Activated naive CD8-positive, alpha-beta T cell treated with anti-CD3 and anti-CD28 coated beads, Interleukin-2, amount 10 ng/mL, durations not matched to agents 7 days and 5 days (primary cell): ENCODE measurements around the gene ARMH2. TPM values are rescaled to one million over a fixed set of nuclear protein-coding genes. Genes with fewer than 3 reads are reported as not detected.
"Not testable (repeated sequence)": the region's sequence is repeated elsewhere in the genome, so short reads cannot be mapped to it uniquely, and the experiment has no call there.

Experiments
- ATAC-seq: fragments of 150-1000 bp; cut with Tn5 transposase; one replicate; pipeline ENCODE4 v1.10.0; 2021; ENCODE audit warnings: low read depth, moderate library complexity
- POLR2A ChIA-PET: fragments of 350-600 bp; sonication (Branson Sonifier 250); formaldehyde crosslinking; loops from one replicate; lab custom pipeline; 2021; ENCODE audit warnings: antibody characterized with exemption; lab: Charles Lee
- DNase-seq: peaks from one replicate; pipeline ENCODE4 v3.0.0; 2021
- H3K27ac Mint-ChIP-seq: one replicate; pipeline ENCODE4 v1.8.0; 2022; ENCODE audit warnings: mild to moderate bottlenecking, mixed read lengths
- H3K27me3 Mint-ChIP-seq: one replicate; pipeline ENCODE4 v1.8.0; 2022; ENCODE audit warnings: mild to moderate bottlenecking, moderate library complexity, mixed read lengths
- H3K36me3 Mint-ChIP-seq: one replicate; pipeline ENCODE4 v1.8.0; 2021; ENCODE audit warnings: mild to moderate bottlenecking, mixed read lengths
- H3K4me1 Mint-ChIP-seq: one replicate; pipeline ENCODE4 v1.8.0; 2021; ENCODE audit warnings: mixed read lengths
- H3K4me3 Mint-ChIP-seq: one replicate; pipeline ENCODE4 v1.8.0; 2022; ENCODE audit warnings: mild to moderate bottlenecking, moderate library complexity, mixed read lengths
- H3K9me3 Mint-ChIP-seq: one replicate; pipeline ENCODE4 v1.8.0; 2021; ENCODE audit warnings: mixed read lengths
- total RNA-seq, 2 experiments: library from RNA; stranded (reverse); gene quantifications; one replicate each; pipeline ENCODE4 v1.2.3, GENCODE V29; 2021

Gene ARMH2
- total RNA-seq, 2 experiments from 2014 or later: 1.6 to 2.2 TPM

GRCh38 chr6:24752503-24752902 lies 46.2 kb downstream of the ARMH2 start:
- H3K4me1 Mint-ChIP-seq: no peaks in the 10 kb centered on the region
- ATAC-seq (no peak), DNase-seq (no peak)
- H3K27me3 Mint-ChIP-seq: peaks cover 12% of the 10 kb centered on the region
- POLR2A ChIA-PET: no interaction called here
- peaks cover 3% of the 10 kb centered on the region for H3K9me3 Mint-ChIP-seq
- no peak overlapping the region for H3K27ac Mint-ChIP-seq
- no peak overlapping the region for H3K4me3 Mint-ChIP-seq
- H3K36me3 Mint-ChIP-seq: no peaks in the 10 kb centered on the region

GRCh38 chr6:24750878-24751277 lies 47.8 kb downstream of the ARMH2 start:
- DNase-seq, H3K4me1 Mint-ChIP-seq, POLR2A ChIA-PET, ATAC-seq, H3K4me3 Mint-ChIP-seq, H3K9me3 Mint-ChIP-seq, H3K27ac Mint-ChIP-seq, H3K36me3 Mint-ChIP-seq: not testable (repeated sequence)
- peaks cover 12% of the 10 kb centered on the region for H3K27me3 Mint-ChIP-seq

- H3K27me3 Mint-ChIP-seq: peaks cover 12% of the 10 kb centered on the region
- no peak for ATAC-seq
Observed at GRCh38 chr6:24749297-24749696, 49.4 kb downstream of the ARMH2 start.

More at GRCh38 chr6:24749297-24749696, 49.4 kb downstream of the ARMH2 start:
- Mint-ChIP-seq H3K36me3 (no peaks in the 10 kb centered on the region), H3K27ac (no peak overlapping the region), H3K4me3 (no peak overlapping the region), H3K4me1 (no peaks in the 10 kb centered on the region), H3K9me3 (peaks cover 2% of the 10 kb centered on the region)
- POLR2A ChIA-PET: interaction anchor here (0.6 kb wide), 1 partner anchor 20 kb away, joined by 3 read pairs; no protein-coding TSS in a partner anchor
- no peak for DNase-seq

Other genes starting within 250 kb of the ARMH2 start
- gene KIAA0319, start 152.7 kb downstream of the ARMH2 start, total RNA-seq: under 1 TPM in 1 of 2 experiments, not detected in 1; 0.06 TPM
- 10 to 100 TPM; 48.9 to 54.5 TPM for gene TDP2, start 132.0 kb downstream of the ARMH2 start, total RNA-seq
- gene ACOT13, start 131.8 kb downstream of the ARMH2 start, total RNA-seq: 10 to 100 TPM; 16.6 to 20.6 TPM
- gene C6orf62, start 79.8 kb downstream of the ARMH2 start, total RNA-seq: 100 to 1,000 TPM; 161 to 166 TPM
- 10 to 100 TPM; 50.1 to 53.5 TPM for gene GMNN, start 24.0 kb downstream of the ARMH2 start, total RNA-seq
- 100 to 1,000 TPM; 181 to 195 TPM for gene RIPOR2, start 137.0 kb upstream of the ARMH2 start, total RNA-seq